Measurements from ENCODE around the gene HAUS3. TPM values are rescaled to one million over a fixed set of nuclear protein-coding genes. Genes with fewer than 3 reads are reported as not detected.

Gene HAUS3
- total and polyA plus RNA-seq, 2 experiments from 2014 or later = 21.4 to 36.0 TPM

- no peak for TF ChIP-seq CTCF (conservative IDR thresholded peaks at IDR 0.05; ENCODE audit: low read depth in 2 of 2)
- no peak for TF ChIP-seq EZH2 (IDR thresholded peaks at IDR 0.05; ENCODE audit: low read depth, unreplicated experiment)
- TF ChIP-seq NANOG (IDR thresholded peaks at IDR 0.05; ENCODE audit: borderline replicate concordance) = no peak
- TF ChIP-seq JUNB (IDR thresholded peaks at IDR 0.05; ENCODE audit: unreplicated experiment) = no peak
- no peak for TF ChIP-seq ZNF114 (CRISPR knock-in tag; IDR thresholded peaks at IDR 0.05)
- no peak for TF ChIP-seq REST (IDR thresholded peaks at IDR 0.05; ENCODE audit: unreplicated experiment)
- TF ChIP-seq CREB1 (CRISPR knock-in tag; IDR thresholded peaks at IDR 0.05; ENCODE audit: low read depth) = no peak
- TF ChIP-seq EZH2phosphoT487 (IDR thresholded peaks at IDR 0.05; ENCODE audit: unreplicated experiment) = no peak
Measured at GRCh38 chr4:2284161-2284933, 42.4 kb upstream of the HAUS3 start (continued).

GRCh38 chr4:2283199-2283711, 41.3 kb upstream of the HAUS3 start:
- Histone ChIP-seq H3K4me3 (no peak overlapping the region), H3F3A (replicated peaks; ENCODE audit: low read depth) (no peaks in the 10 kb centered on the region), H3K79me2 (replicated peaks; ENCODE audit: insufficient read depth) (no peaks in the 10 kb centered on the region), H4K20me1 (replicated peaks; ENCODE audit: insufficient read depth) (no peaks in the 10 kb centered on the region), H3K4me2 (no peak overlapping the region), H3K27me3 (ENCODE audit: insufficient read depth) (no peaks in the 10 kb centered on the region), H3K27ac (ENCODE audit: low read depth) (no peak overlapping the region), H3K4me1 (ENCODE audit: insufficient read depth) (no peaks in the 10 kb centered on the region), H3K36me3 (ENCODE audit: insufficient read depth) (no peaks in the 10 kb centered on the region), H2AFZ (no peak overlapping the region), H3K9me2 (ENCODE audit: insufficient read depth) (no peaks in the 10 kb centered on the region)
- DNase-seq (ENCODE audit: low spot score) (no peak), ATAC-seq (no peak)
- Mint-ChIP-seq H3K4me1 (peaks cover 9% of the 10 kb centered on the region), H3K9me3 (no peaks in the 10 kb centered on the region), H3K27me3 (ENCODE audit: insufficient read depth, low read depth, poor library complexity) (peaks cover 15% of the 10 kb centered on the region), H3K36me3 (ENCODE audit: low read depth) (no peaks in the 10 kb centered on the region; the same call in 2 of the 3 replicates), H3K27ac (no peak overlapping the region), H3K4me3 (no peak overlapping the region)
- TF ChIP-seq POLR2AphosphoS5 (IDR thresholded peaks at IDR 0.05; ENCODE audit: low read depth) (no peak), ZNF114 (CRISPR knock-in tag; IDR thresholded peaks at IDR 0.05) (no peak), ZNF331 (CRISPR knock-in tag; IDR thresholded peaks at IDR 0.05; ENCODE audit: low read depth) (no peak), CTCF (conservative IDR thresholded peaks at IDR 0.05; ENCODE audit: low read depth in 2 of 2) (no peak), EZH2 (IDR thresholded peaks at IDR 0.05; ENCODE audit: low read depth, unreplicated experiment) (no peak), STAT1 (IDR thresholded peaks at IDR 0.05; ENCODE audit: unreplicated experiment) (no peak), EZH2phosphoT487 (IDR thresholded peaks at IDR 0.05; ENCODE audit: unreplicated experiment) (no peak), JUNB (IDR thresholded peaks at IDR 0.05; ENCODE audit: unreplicated experiment) (no peak), ETS1 (IDR thresholded peaks at IDR 0.05) (no peak), NANOG (IDR thresholded peaks at IDR 0.05; ENCODE audit: borderline replicate concordance) (no peak)
